NCI-H2081 (cell line): ENCODE data around the gene UBA5.
A peak's percentile ranks its signal among the peaks of the same experiment; 100 is the strongest.
"Not testable (repeated sequence)": the region's sequence is repeated elsewhere in the genome, so short reads cannot be mapped to it uniquely, and the experiment has no call there.

ENCODE experiments used
- DNase-seq, 2 experiments: peaks; one replicate each; lab custom pipeline; 2025; lab: John Stamatoyannopoulos, UW

The UBA5 gene

GRCh38 chr3:132660052-132660810 is at the start of gene UBA5:
UBA5 (plus strand) TSS chr3:132660329; CDS start chr3:132660538, 209 bp downstream.
- peak; percentile 65 to 83 for DNase-seq

- DNase-seq = not testable (repeated sequence)
Measured at GRCh38 chr3:132615301-132615700, 44.8 kb upstream of the UBA5 start.

- DNase-seq = no peak
Measured at GRCh38 chr3:132615881-132616280, 44.2 kb upstream of the UBA5 start.

- DNase-seq = no peak
Measured at GRCh38 chr3:132616780-132617179, 43.3 kb upstream of the UBA5 start.

GRCh38 chr3:132622148-132622547 is 38.0 kb upstream of the UBA5 start:
- DNase-seq = no peak

GRCh38 chr3:132622761-132623160 is 37.4 kb upstream of the UBA5 start:
- no peak for DNase-seq

- DNase-seq = no peak
Measured at GRCh38 chr3:132623646-132624045, 36.5 kb upstream of the UBA5 start.

GRCh38 chr3:132624790-132625189 is 35.3 kb upstream of the UBA5 start:
- DNase-seq = no peak

- DNase-seq = no peak
Measured at GRCh38 chr3:132625613-132626012, 34.5 kb upstream of the UBA5 start.

GRCh38 chr3:132626955-132627354 is 33.2 kb upstream of the UBA5 start:
- no peak for DNase-seq

GRCh38 chr3:132628157-132628556 is 32.0 kb upstream of the UBA5 start:
- no peak for DNase-seq

GRCh38 chr3:132629928-132630327 is 30.2 kb upstream of the UBA5 start:
- DNase-seq = no peak

- no peak for DNase-seq
Measured at GRCh38 chr3:132630612-132631011, 29.5 kb upstream of the UBA5 start.

- DNase-seq = no peak
Measured at GRCh38 chr3:132635052-132635451, 25.1 kb upstream of the UBA5 start.

GRCh38 chr3:132637590-132637989 is 22.5 kb upstream of the UBA5 start:
- no peak for DNase-seq

- no peak for DNase-seq
Measured at GRCh38 chr3:132638706-132639105, 21.4 kb upstream of the UBA5 start.

GRCh38 chr3:132641427-132641826 is 18.7 kb upstream of the UBA5 start:
- DNase-seq = not testable (repeated sequence)

GRCh38 chr3:132641837-132642538 is 18.1 kb upstream of the UBA5 start:
- DNase-seq = peak; percentile 70 to 72

GRCh38 chr3:132642539-132642847 is 17.6 kb upstream of the UBA5 start:
- no peak for DNase-seq

GRCh38 chr3:132643366-132643765 is 16.8 kb upstream of the UBA5 start:
- no peak for DNase-seq

- no peak for DNase-seq
Measured at GRCh38 chr3:132645058-132645457, 15.1 kb upstream of the UBA5 start.

- DNase-seq = no peak
Measured at GRCh38 chr3:132650153-132650552, 10.0 kb upstream of the UBA5 start.

GRCh38 chr3:132652640-132653270 is 7.4 kb upstream of the UBA5 start:
- no peak for DNase-seq
